Activated naive CD8-positive, alpha-beta T cell treated with anti-CD3 and anti-CD28 coated beads for 36 hours (primary cell): ENCODE results near the gene AMIGO2. TPM values are rescaled to one million over a fixed set of nuclear protein-coding genes. Genes with fewer than 3 reads are reported as not detected.
A peak's percentile ranks its signal among the peaks of the same experiment; 100 is the strongest.
"Not testable (repeated sequence)": the region's sequence is repeated elsewhere in the genome, so short reads cannot be mapped to it uniquely, and the experiment has no call there.

Experiments used
- DNase-seq: peaks from one replicate; pipeline ENCODE4 v3.0.0; 2021
- H3K27ac Mint-ChIP-seq: one replicate; pipeline ENCODE4 v1.8.0; 2022; ENCODE audit warnings: mild to moderate bottlenecking, moderate library complexity, mixed read lengths
- H3K27me3 Mint-ChIP-seq: one replicate; pipeline ENCODE4 v1.8.0; 2022; ENCODE audit warnings: mild to moderate bottlenecking, mixed read lengths
- H3K36me3 Mint-ChIP-seq: one replicate; pipeline ENCODE4 v1.8.0; 2021; ENCODE audit warnings: mild to moderate bottlenecking, mixed read lengths
- H3K4me1 Mint-ChIP-seq: one replicate; pipeline ENCODE4 v1.8.0; 2021; ENCODE audit warnings: mixed read lengths
- H3K4me3 Mint-ChIP-seq: one replicate; pipeline ENCODE4 v1.8.0; 2022; ENCODE audit warnings: mild to moderate bottlenecking, moderate library complexity, mixed read lengths
- H3K9me3 Mint-ChIP-seq: one replicate; pipeline ENCODE4 v1.8.0; 2022; ENCODE audit warnings: mixed read lengths
- total RNA-seq, 2 experiments: library from RNA; stranded (reverse); gene quantifications; one replicate each; pipeline ENCODE4 v1.2.3, GENCODE V29; 2021

The AMIGO2 gene, protein sequence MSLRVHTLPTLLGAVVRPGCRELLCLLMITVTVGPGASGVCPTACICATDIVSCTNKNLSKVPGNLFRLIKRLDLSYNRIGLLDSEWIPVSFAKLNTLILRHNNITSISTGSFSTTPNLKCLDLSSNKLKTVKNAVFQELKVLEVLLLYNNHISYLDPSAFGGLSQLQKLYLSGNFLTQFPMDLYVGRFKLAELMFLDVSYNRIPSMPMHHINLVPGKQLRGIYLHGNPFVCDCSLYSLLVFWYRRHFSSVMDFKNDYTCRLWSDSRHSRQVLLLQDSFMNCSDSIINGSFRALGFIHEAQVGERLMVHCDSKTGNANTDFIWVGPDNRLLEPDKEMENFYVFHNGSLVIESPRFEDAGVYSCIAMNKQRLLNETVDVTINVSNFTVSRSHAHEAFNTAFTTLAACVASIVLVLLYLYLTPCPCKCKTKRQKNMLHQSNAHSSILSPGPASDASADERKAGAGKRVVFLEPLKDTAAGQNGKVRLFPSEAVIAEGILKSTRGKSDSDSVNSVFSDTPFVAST
- 10 to 100 TPM; 19.0 to 20.6 TPM for total RNA-seq

GRCh38 chr12:47079468-47079980 lies at the start of gene AMIGO2, which contains the start of gene PCED1B:
Gene AMIGO2 (minus strand): TSS chr12:47079959. CDS start chr12:47079002, 957 bp downstream.
Gene PCED1B (plus strand): TSS chr12:47079621. CDS start chr12:47235064, 155,443 bp downstream.
- Mint-ChIP-seq H3K4me3 (peak within 1 kb of the TSS; percentile 98), H3K27me3 (no peaks in the 10 kb centered on the region), H3K27ac (peak within 1 kb of the TSS; percentile 98), H3K9me3 (no peaks in the 10 kb centered on the region), H3K36me3 (peaks cover 47% of the 10 kb centered on the region), H3K4me1 (peaks cover 75% of the 10 kb centered on the region)
- DNase-seq, result peak; percentile 79

- Mint-ChIP-seq H3K9me3 (peaks cover 1% of the 10 kb centered on the region), H3K36me3 (peaks cover 29% of the 10 kb centered on the region), H3K27ac (no peak overlapping the region)
These were observed 46.5 kb upstream of the AMIGO2 start for GRCh38 chr12:47126246-47126645.

DNA sequence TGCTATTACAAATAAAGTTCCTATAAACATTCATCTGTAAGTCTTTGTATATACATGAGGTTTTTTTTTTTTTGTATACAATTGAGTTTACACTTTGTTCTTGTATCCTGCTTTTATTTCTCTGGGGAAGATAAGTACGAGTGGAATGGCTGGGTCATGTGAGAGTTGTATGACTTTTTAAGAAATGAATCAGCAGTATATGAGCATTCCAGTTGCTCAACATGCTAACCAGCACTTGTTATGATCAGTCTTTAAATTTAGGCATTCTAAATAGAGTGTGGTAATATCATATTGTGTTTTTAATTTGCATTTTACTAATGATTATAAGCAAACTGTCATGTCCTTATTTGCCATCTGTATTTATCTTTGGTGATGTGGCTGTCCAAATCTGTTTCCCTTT lies 44.7 kb upstream of the AMIGO2 start:
- Mint-ChIP-seq H3K9me3 (no peaks in the 10 kb centered on the region), H3K4me3 (no peak overlapping the region), H3K36me3 (peaks cover 34% of the 10 kb centered on the region), H3K27ac (no peak overlapping the region), H3K27me3 (no peaks in the 10 kb centered on the region), H3K4me1 (peaks cover 30% of the 10 kb centered on the region)
- DNase-seq, result no peak

More at GRCh38 chr12:47126246-47126645, 46.5 kb upstream of the AMIGO2 start:
- Mint-ChIP-seq H3K27me3 (no peaks in the 10 kb centered on the region), H3K4me3 (no peak overlapping the region), H3K4me1 (peaks cover 27% of the 10 kb centered on the region)
- DNase-seq, result no peak

GRCh38 chr12:47123730-47124129 lies 44.0 kb upstream of the AMIGO2 start:
- no peak for DNase-seq
- Mint-ChIP-seq H3K9me3 (no peaks in the 10 kb centered on the region), H3K27ac (no peak overlapping the region), H3K36me3 (peaks cover 40% of the 10 kb centered on the region), H3K4me1 (peaks cover 30% of the 10 kb centered on the region), H3K4me3 (no peak overlapping the region), H3K27me3 (no peaks in the 10 kb centered on the region)

DNA sequence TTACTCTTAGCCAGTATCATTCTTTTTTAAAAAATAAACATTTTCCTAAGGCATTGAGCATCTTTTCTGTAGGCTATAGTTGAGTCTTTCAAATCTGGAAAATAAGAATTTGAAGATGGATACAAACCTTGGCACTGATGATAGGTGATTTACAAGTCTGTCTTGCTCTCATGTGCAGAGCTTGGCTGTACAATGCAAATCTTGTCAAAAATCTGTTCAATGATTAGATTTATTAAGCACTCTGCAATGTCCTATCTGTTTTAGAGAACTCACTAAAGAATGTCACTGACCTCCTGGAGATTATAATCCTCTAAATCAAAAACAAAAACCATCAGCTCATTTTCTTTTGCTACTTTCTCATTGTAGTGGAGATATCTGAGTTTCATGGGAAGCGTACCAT lies 42.8 kb upstream of the AMIGO2 start:
- H3K4me3 Mint-ChIP-seq, result no peak overlapping the region
- H3K36me3 Mint-ChIP-seq, result peaks cover 48% of the 10 kb centered on the region
- H3K4me1 Mint-ChIP-seq, result peaks cover 32% of the 10 kb centered on the region
- H3K27ac Mint-ChIP-seq, result no peak overlapping the region
- no peaks in the 10 kb centered on the region for H3K9me3 Mint-ChIP-seq
- H3K27me3 Mint-ChIP-seq, result no peaks in the 10 kb centered on the region
- DNase-seq, result no peak

DNA sequence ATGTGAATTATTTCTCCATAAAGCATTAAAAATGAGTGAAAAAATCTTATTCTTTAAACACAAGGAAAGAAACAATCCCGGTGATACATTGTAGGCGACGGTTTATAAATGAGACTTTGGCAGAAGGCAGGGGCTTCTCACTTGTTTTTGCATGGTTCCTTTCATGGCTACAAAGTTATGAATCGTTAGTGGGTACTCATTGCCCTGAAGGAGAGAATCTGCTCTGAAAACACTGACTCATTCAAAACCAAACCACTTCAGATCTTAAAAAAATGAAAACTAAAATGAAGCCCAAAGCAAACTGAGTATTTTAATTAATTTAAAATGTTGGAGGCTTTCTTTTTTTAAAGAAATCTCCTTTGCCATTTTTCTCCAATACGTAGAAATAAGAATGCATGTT lies 41.4 kb upstream of the AMIGO2 start:
- Mint-ChIP-seq H3K9me3 (peaks cover 1% of the 10 kb centered on the region), H3K4me3 (peak overlapping the region; percentile 18), H3K27ac (peak overlapping the region; percentile 86), H3K36me3 (peaks cover 48% of the 10 kb centered on the region), H3K27me3 (no peaks in the 10 kb centered on the region), H3K4me1 (peaks cover 34% of the 10 kb centered on the region)
- no peak for DNase-seq

GRCh38 chr12:47120736-47121135 lies 41.0 kb upstream of the AMIGO2 start:
- peak overlapping the region; percentile 86 for H3K27ac Mint-ChIP-seq
- H3K27me3 Mint-ChIP-seq, result no peaks in the 10 kb centered on the region
- H3K36me3 Mint-ChIP-seq, result peaks cover 48% of the 10 kb centered on the region
- peaks cover 1% of the 10 kb centered on the region for H3K9me3 Mint-ChIP-seq
- peak; percentile 6 for DNase-seq
- H3K4me1 Mint-ChIP-seq, result peaks cover 37% of the 10 kb centered on the region
- H3K4me3 Mint-ChIP-seq, result peak overlapping the region; percentile 18

DNA sequence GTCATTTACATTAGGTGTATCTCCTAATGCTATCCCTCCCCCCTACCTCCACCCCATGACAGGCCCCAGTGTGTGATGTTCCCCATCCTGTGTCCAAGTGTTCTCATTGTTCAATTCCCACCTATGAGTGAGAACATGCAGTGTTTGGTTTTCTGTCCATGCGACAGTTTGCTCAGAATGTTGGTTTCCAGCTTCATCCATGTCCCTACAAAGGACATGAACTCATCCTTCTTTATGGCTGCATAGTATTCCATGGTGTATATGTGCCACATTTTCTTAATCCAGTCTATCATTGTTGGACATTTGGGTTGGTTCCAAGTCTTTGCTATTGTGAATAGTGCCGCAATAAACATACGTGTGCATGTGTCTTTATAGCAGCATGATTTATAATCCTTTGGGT lies 37.5 kb upstream of the AMIGO2 start:
- peaks cover 36% of the 10 kb centered on the region for H3K36me3 Mint-ChIP-seq

DNA sequence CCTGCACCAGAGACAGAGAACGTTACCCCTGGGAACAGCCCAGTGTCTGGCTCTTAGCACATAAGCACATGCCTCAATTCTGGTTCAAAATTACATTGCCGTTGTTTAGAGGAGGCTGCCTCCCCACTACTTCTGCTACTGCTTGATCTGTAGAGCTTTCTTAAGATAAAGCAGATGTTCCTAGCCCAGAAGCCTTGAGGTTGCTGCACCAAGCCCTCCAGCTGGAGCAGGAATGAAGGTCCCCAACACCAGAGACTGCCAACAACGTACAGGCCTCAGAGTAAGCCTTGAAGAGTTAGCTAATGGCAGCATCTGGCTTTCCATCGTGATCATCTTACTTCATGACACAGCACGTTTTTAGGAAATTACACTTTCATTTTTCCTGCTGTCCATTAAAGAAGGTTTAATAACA lies 34.7 kb upstream of the AMIGO2 start:
- Mint-ChIP-seq H3K36me3 (peaks cover 39% of the 10 kb centered on the region), H3K27ac (no peak overlapping the region), H3K4me1 (peaks cover 43% of the 10 kb centered on the region), H3K27me3 (no peaks in the 10 kb centered on the region), H3K4me3 (no peak overlapping the region), H3K9me3 (peaks cover 1% of the 10 kb centered on the region)
- DNase-seq, result no peak

More for the DNA sequence above, 37.5 kb upstream of the AMIGO2 start:
- not testable (repeated sequence) for H3K4me3 Mint-ChIP-seq, H3K27ac Mint-ChIP-seq, H3K9me3 Mint-ChIP-seq, H3K27me3 Mint-ChIP-seq, DNase-seq
- peaks cover 33% of the 10 kb centered on the region for H3K4me1 Mint-ChIP-seq

DNA sequence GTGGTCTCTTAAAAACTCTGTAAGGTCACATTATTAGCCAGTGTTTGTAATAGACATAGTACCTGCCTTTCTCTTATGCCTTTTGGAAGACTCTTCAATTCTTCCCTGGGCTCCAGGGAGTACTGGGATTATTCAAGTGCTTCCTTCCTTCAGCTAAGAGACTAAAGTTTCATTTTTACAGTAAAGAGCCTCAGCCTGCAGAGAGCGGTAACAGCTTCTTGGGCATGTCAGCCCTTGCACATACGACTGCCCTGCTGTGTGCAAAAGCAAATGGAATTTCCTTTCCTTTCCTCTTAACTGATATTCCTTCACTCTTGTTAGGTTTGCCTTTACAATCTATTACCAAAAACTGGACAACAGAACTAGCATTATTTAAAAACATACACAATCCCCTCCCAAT lies 32.9 kb upstream of the AMIGO2 start:
- no peak for DNase-seq
- Mint-ChIP-seq H3K9me3 (peaks cover 1% of the 10 kb centered on the region), H3K4me1 (peaks cover 46% of the 10 kb centered on the region), H3K4me3 (no peak overlapping the region), H3K36me3 (peaks cover 36% of the 10 kb centered on the region), H3K27me3 (no peaks in the 10 kb centered on the region), H3K27ac (peak overlapping the region; percentile 15)

DNA sequence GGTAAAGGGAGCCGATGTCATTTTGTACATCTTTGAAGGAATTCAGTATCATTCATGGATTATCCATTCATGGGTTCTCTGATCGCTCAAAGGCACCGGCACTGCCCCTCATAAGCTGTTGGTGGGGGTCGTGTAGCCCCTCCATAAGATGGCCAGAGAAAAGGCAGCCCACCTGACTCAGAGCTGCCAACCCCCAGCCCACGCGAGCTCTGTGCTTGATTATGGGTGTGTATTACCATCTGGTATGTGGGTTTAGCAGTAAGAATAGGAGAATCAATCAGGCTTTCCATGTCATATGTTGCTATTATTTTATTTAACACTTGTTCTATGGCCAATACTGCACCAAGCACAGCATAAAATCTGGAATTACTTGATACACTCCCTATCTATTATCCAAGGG lies 32.1 kb upstream of the AMIGO2 start:
- Mint-ChIP-seq H3K9me3 (no peaks in the 10 kb centered on the region), H3K36me3 (peaks cover 36% of the 10 kb centered on the region), H3K4me1 (peaks cover 46% of the 10 kb centered on the region), H3K4me3 (no peak overlapping the region), H3K27me3 (no peaks in the 10 kb centered on the region), H3K27ac (peak overlapping the region; percentile 78)
- DNase-seq, result no peak

GRCh38 chr12:47111392-47111778 lies 31.6 kb upstream of the AMIGO2 start:
- Mint-ChIP-seq H3K4me1 (peaks cover 49% of the 10 kb centered on the region), H3K4me3 (no peak overlapping the region), H3K27me3 (no peaks in the 10 kb centered on the region), H3K36me3 (peaks cover 38% of the 10 kb centered on the region), H3K27ac (peak overlapping the region; percentile 78), H3K9me3 (no peaks in the 10 kb centered on the region)
- peak; percentile 25 for DNase-seq

GRCh38 chr12:47110718-47111391 lies 31.1 kb upstream of the AMIGO2 start:
- H3K27ac Mint-ChIP-seq, result peak overlapping the region; percentile 78
- H3K9me3 Mint-ChIP-seq, result no peaks in the 10 kb centered on the region
- no peak overlapping the region for H3K4me3 Mint-ChIP-seq
- H3K4me1 Mint-ChIP-seq, result peaks cover 44% of the 10 kb centered on the region
- H3K36me3 Mint-ChIP-seq, result peaks cover 38% of the 10 kb centered on the region
- no peak for DNase-seq
- H3K27me3 Mint-ChIP-seq, result no peaks in the 10 kb centered on the region

DNA sequence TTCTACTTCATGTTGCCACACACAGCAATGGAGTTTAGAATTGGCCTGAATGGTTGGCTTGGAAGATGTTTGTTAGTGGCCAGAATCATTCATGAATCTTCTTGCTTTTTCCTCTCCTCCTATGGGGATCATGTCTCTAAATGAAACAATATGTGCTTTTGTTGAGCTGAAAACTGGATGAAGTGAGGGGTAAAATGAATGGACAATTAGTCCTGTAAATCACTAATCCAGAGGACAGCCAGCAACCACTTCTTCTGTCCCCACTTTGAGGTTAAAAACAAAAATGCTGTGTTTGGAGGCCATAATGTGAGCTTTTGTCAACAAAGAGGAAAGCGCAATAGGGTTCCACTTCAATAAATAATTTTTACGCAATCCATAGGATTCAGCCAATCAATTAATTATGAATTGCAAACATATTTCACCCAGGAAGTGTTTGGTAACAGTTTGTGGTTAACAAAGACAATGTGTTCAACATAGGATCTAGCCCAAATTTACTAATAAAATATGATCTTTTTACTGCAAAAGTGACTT lies 30.3 kb upstream of the AMIGO2 start:
- H3K27me3 Mint-ChIP-seq, result no peaks in the 10 kb centered on the region
- peaks cover 36% of the 10 kb centered on the region for H3K36me3 Mint-ChIP-seq
- peaks cover 51% of the 10 kb centered on the region for H3K4me1 Mint-ChIP-seq
- no peak overlapping the region for H3K4me3 Mint-ChIP-seq
- H3K9me3 Mint-ChIP-seq, result no peaks in the 10 kb centered on the region
- no peak for DNase-seq
- H3K27ac Mint-ChIP-seq, result no peak overlapping the region

DNA sequence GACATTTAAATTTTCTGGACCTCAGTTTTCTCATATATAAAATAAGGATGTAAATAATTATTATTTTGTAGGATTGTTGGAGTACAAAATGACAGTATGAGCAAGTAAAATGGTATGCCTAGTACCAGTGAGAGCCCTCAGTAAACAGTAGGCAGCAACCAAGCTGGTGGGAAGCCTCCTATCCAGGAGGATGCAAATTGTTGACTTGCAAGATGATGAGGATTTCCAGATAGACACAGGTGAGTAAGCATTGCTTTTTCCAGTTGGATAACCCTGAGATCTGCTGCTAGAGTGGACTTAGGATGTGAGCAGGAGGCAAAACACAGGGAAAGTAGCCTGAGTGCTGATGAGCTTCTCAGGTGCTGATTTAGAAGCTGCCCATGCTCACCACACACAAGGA lies 28.2 kb upstream of the AMIGO2 start:
- no peak for DNase-seq
- peaks cover 50% of the 10 kb centered on the region for H3K4me1 Mint-ChIP-seq
- no peaks in the 10 kb centered on the region for H3K9me3 Mint-ChIP-seq
- H3K36me3 Mint-ChIP-seq, result peaks cover 36% of the 10 kb centered on the region
- H3K27ac Mint-ChIP-seq, result no peak overlapping the region
- H3K4me3 Mint-ChIP-seq, result no peak overlapping the region
- no peaks in the 10 kb centered on the region for H3K27me3 Mint-ChIP-seq
